ENCODE results near the gene RGS13.
"Not testable (repeated sequence)": the region's sequence is repeated elsewhere in the genome, so short reads cannot be mapped to it uniquely, and the experiment has no call there.

RGS13 gene

DNA sequence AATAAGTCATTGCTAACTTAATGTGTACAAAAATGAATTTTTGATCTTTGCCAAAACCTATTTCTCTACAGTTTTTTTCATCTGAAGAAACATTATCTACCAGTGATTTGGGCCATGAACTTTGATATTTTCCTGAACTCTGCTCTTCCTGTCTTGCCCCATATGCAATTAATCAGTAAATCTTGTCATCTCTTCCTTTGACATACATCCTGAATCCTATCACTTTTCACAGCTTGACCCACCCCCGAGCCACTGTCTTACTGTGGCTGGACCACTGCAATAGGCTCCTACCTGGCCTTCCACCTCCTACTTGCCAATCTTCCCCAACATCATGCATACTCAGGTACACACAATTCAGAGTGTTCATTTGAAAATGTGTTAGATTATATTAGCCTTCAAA lies 46.4 kb downstream of the RGS13 start:
- TF ChIP-seq, protein P1, sequence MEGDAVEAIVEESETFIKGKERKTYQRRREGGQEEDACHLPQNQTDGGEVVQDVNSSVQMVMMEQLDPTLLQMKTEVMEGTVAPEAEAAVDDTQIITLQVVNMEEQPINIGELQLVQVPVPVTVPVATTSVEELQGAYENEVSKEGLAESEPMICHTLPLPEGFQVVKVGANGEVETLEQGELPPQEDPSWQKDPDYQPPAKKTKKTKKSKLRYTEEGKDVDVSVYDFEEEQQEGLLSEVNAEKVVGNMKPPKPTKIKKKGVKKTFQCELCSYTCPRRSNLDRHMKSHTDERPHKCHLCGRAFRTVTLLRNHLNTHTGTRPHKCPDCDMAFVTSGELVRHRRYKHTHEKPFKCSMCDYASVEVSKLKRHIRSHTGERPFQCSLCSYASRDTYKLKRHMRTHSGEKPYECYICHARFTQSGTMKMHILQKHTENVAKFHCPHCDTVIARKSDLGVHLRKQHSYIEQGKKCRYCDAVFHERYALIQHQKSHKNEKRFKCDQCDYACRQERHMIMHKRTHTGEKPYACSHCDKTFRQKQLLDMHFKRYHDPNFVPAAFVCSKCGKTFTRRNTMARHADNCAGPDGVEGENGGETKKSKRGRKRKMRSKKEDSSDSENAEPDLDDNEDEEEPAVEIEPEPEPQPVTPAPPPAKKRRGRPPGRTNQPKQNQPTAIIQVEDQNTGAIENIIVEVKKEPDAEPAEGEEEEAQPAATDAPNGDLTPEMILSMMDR (IDR thresholded peaks at IDR 0.05): no peak
- no peak for TF ChIP-seq ZFX (IDR thresholded peaks at IDR 0.05; ENCODE audit: borderline replicate concordance)
- no peak overlapping the region for H3K27ac ChIP-seq

- not testable (repeated sequence) for H3K27ac ChIP-seq
Observed at GRCh38 chr1:192683081-192683480, 47.1 kb downstream of the RGS13 start.

DNA sequence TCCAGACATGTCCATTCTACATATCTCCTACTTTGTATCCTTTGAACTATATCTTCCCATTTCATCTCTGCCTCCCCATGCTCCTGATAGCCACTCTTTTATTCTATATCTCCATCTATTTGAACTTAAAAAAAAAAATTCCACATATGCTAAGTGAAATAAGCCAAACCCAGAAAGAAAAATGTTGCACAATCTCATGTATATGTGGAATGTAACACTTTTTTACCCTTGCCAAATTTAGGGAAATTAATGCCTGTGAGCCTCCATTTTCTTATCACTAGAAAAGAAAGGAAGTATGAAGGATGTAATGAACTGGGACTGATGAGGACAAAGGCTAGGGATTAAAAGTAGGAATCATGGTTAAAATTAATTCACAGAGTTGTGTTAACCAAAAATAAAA lies 53.5 kb downstream of the RGS13 start:
- TF ChIP-seq ZFX (IDR thresholded peaks at IDR 0.05; ENCODE audit: borderline replicate concordance): no peak
- TF ChIP-seq, protein P1 (IDR thresholded peaks at IDR 0.05): no peak

DNA sequence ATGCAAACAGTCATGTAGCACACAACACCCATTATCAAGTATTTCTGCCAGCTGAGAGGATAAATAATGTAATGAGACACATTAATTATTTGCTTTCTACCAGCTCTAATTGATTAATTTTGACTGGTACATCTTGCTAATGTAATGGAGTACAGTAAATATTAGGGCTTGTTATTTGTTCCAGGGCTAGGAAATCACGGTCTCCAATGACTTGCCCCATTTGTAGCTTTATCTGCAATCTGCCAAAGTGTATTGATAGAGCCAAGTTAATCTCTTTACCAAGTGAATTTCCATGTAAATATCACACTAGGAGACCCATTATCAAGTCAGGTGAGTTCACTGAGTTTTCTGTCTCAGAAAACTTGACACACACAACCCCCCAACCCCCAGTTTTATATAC lies 55.1 kb downstream of the RGS13 start:
- peak overlapping the region; percentile 25; the same call in 1 of the 2 replicates for H3K27ac ChIP-seq
- no peak for TF ChIP-seq ZFX (IDR thresholded peaks at IDR 0.05; ENCODE audit: borderline replicate concordance)
- TF ChIP-seq, protein P1 (IDR thresholded peaks at IDR 0.05): no peak

More for the DNA sequence above, 53.5 kb downstream of the RGS13 start:
- H3K27ac ChIP-seq: no peak overlapping the region

DNA sequence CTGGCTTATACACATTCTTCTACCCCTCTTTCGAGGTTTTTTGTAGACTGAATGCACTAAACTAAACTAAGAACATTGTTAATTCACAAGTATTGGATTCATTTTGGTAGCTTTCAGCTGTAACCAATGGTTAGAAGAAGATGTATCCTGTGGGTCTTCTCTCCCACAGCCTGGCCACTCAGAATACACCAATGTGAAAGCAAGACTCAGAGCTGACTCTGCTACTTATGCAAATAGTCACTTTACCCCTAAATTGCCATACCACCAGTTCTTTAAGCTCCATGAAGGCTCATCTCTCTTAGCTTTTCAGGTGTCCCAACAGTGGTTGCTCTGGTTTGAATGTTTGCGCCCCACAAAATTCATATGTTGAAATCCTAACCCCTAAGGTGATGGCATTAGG lies 60.1 kb downstream of the RGS13 start:
- no peak overlapping the region for H3K27ac ChIP-seq
- TF ChIP-seq, protein P1 (IDR thresholded peaks at IDR 0.05): no peak
- TF ChIP-seq ZFX (IDR thresholded peaks at IDR 0.05; ENCODE audit: borderline replicate concordance): no peak

- TF ChIP-seq ZFX (IDR thresholded peaks at IDR 0.05; ENCODE audit: borderline replicate concordance): no peak
- TF ChIP-seq, protein P1 (IDR thresholded peaks at IDR 0.05): no peak
Observed at GRCh38 chr1:192697771-192698170, 61.8 kb downstream of the RGS13 start.

DNA sequence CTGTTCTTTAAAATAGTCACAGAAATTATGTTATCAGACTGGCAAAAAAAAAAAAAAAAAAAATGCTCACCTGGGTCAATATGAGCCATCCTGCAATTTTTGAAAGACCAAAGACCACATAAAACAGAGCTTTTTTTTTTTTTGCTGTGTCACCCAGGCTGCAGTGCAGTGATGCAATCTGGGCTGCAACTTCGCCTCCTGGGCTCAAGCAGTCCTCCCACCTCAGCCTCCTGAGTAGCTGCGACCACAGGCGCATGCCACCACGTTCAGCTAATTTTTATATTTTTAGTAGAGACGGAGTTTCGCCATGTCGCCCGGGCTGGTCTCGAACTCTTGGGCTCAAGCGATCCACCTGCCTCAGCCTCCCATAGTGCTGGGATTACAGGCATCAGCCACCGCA lies 62.8 kb downstream of the RGS13 start:
- TF ChIP-seq, protein P1 (IDR thresholded peaks at IDR 0.05): no peak
- TF ChIP-seq ZFX (IDR thresholded peaks at IDR 0.05; ENCODE audit: borderline replicate concordance): no peak
- H3K27ac ChIP-seq: no peak overlapping the region

More at GRCh38 chr1:192697771-192698170, 61.8 kb downstream of the RGS13 start:
- no peak overlapping the region for H3K27ac ChIP-seq

DNA sequence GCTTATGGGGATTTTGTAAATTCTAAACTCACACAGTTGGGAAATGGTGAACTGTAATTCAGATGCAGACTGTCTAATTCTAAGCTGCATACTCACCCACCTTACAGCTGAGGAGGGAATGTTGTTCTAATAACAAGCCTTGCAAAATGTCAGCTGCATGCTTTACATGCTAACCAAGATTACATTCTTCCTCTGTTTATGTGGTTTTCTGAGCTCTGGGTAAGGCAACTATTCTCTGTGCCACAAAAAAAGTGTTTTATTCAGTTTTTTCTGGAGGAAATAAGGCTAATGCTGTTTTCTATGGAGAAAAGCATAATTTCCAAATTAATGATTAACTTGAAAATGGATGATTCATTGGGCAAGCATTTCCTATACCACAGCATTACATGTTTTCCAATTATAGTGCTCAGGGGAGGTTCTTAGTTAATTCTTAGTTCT lies 64.9 kb downstream of the RGS13 start:
- H3K27ac ChIP-seq: peak overlapping the region; percentile 73
- TF ChIP-seq, protein P1 (IDR thresholded peaks at IDR 0.05): no peak
- TF ChIP-seq ZFX (IDR thresholded peaks at IDR 0.05; ENCODE audit: borderline replicate concordance): no peak

Data from 22Rv1 (cell line).